Upper lobe of left lung (tissue), 6 donors: ENCODE data around the gene AK9. TPM values are rescaled to one million over a fixed set of nuclear protein-coding genes. Genes with fewer than 3 reads are reported as not detected.

Source experiments
- ATAC-seq, 2 donors: fragments of 200-7000 bp; cut with Tn5 transposase; one replicate each; pipeline ENCODE4 v1.9.1; 2022; ENCODE audit warnings: mild to moderate bottlenecking in 2 of 2, moderate library complexity in 2 of 2; ENCODE audit not compliant: low FRiP score in 2 of 2
- DNase-seq, 2 donors: peaks; one replicate each; pipeline ENCODE4 v3.0.0-alpha.2; 2019 to 2020
- H3K27ac ChIP-seq, 4 donors: fragments of 200-600 bp; sonication (generic); one replicate each; pipeline ENCODE4 v1.5.1; 2016 to 2019
- H3K27me3 ChIP-seq, 4 donors: fragments of 200-600 bp; sonication (generic); one replicate each; pipeline ENCODE4 v1.5.1; 2017 to 2019
- H3K36me3 ChIP-seq, 4 donors: fragments of 200-600 bp; sonication (generic); one replicate each; pipeline ENCODE4 v1.5.1; 2016 to 2019
- H3K4me1 ChIP-seq, 4 donors: fragments of 200-600 bp; sonication (generic); one replicate each; pipeline ENCODE4 v1.5.1; 2018 to 2019
- H3K4me3 ChIP-seq, 4 donors: fragments of 200-600 bp; sonication (generic); one replicate each; pipeline ENCODE4 v1.5.1; 2017 to 2019; ENCODE audit warnings: mild to moderate bottlenecking in 2 of 4, moderate library complexity in 1 of 4
- H3K9me3 ChIP-seq, 4 donors: fragments of 200-600 bp; sonication (generic); one replicate each; pipeline ENCODE4 v1.5.1; 2018 to 2019
- CTCF ChIP-seq, 6 experiments: fragments of 450-650 bp in 4 of 6; fragments of 200-600 bp in 2 of 6; sonication (generic) in 2 of 6; IDR thresholded peaks; one replicate each; pipeline ENCODE4 v1.5.1; 2016 to 2019; ENCODE audit warnings: antibody characterized with exemption in 6 of 6
- EP300 ChIP-seq, 4 donors: sonication (generic); formaldehyde crosslinking; IDR thresholded peaks; one replicate each; pipeline ENCODE4 v1.5.1; 2017; ENCODE audit warnings: antibody characterized with exemption in 4 of 4, control low read depth in 2 of 4
- POLR2A ChIP-seq, 4 donors: fragments of 450-650 bp; IDR thresholded peaks; one replicate each; pipeline ENCODE4 v1.5.1; 2016 to 2017; ENCODE audit warnings: antibody characterized with exemption in 4 of 4, mild to moderate bottlenecking in 2 of 4
- POLR2AphosphoS5 ChIP-seq, 2 donors: sonication (generic); formaldehyde crosslinking; IDR thresholded peaks; one replicate each; pipeline ENCODE4 v1.5.1; 2017; ENCODE audit warnings: antibody characterized with exemption in 2 of 2
- WGBS, 2 donors: methylation state at CpG; one replicate each; pipeline ENCODE4 v1.1.5; 2017 to 2018; 5-methylcytosine and 5-hydroxymethylcytosine counted together
- total RNA-seq, 6 donors: library from RNA; depleted of rRNA in 4 of 6; stranded (reverse); fragments of >200 nt in 4 of 6; gene quantifications; one replicate each; pipeline versions ENCODE4 v1.1.0 to v1.2.1, GENCODE V29; 2016 to 2021
- donor health status: DM: no; HTN: no; CAD: no; lungs with moderate emphysema.
- donor health status: DM: no; HTN: yes; CAD: no; lungs with severe emphysema.

AK9 gene
- total RNA-seq, 6 donors from 2014 or later = 5.9 to 48.2 (median 13.0) TPM

- Histone ChIP-seq H3K4me1 (peaks cover 35 to 52% (median 35%) of the 10 kb centered on the region in 4 donors), H3K27ac (peak overlapping the region; percentile 49 to 94 (median 76)), H3K27me3 (no peaks in the 10 kb centered on the region), H3K9me3 (no peaks in the 10 kb centered on the region), H3K4me3 (peak overlapping the region; percentile 24 to 100 (median 93)), H3K36me3 (peaks cover 0 to 15% (median 0%) of the 10 kb centered on the region in 4 donors)
- WGBS, 2 donors = 0 to 3% methylated on average over 6 of the region's 6 CpGs
- DNase-seq (no peak), ATAC-seq (no peak)
- TF ChIP-seq CTCF (IDR thresholded peaks at IDR 0.05) = no peak
- TF ChIP-seq EP300 (IDR thresholded peaks at IDR 0.05) = no peak
- no peak for TF ChIP-seq POLR2A (IDR thresholded peaks at IDR 0.05)
- TF ChIP-seq POLR2AphosphoS5 (IDR thresholded peaks at IDR 0.05) = no peak
Measured at GRCh38 chr6:109483735-109484057, 207.3 kb downstream of the AK9 start.

GRCh38 chr6:109482905-109483734, 207.9 kb downstream of the AK9 start, which contains the start of gene ZBTB24:
Gene ZBTB24, minus strand, starts transcription at chr6:109483219. Its CDS starts 1,193 bp downstream, at chr6:109482026.
- Histone ChIP-seq H3K9me3 (no peaks in the 10 kb centered on the region), H3K27ac (peak within 1 kb of the TSS; percentile 79 to 94 (median 86)), H3K36me3 (peaks cover 0 to 18% (median 0%) of the 10 kb centered on the region in 4 donors), H3K4me3 (peak within 1 kb of the TSS; percentile 83 to 100 (median 93)), H3K27me3 (no peaks in the 10 kb centered on the region), H3K4me1 (peaks cover 40 to 57% (median 41%) of the 10 kb centered on the region in 4 donors)
- peak in 1 of 4 donors; percentile 29 for TF ChIP-seq EP300 (IDR thresholded peaks at IDR 0.05)
- TF ChIP-seq POLR2A (IDR thresholded peaks at IDR 0.05) = peak in 3 of 4 donors; percentile 62 to 93 (median 92)
- TF ChIP-seq POLR2AphosphoS5 (IDR thresholded peaks at IDR 0.05) = peak; percentile 76 to 79
- TF ChIP-seq CTCF (IDR thresholded peaks at IDR 0.05) = peak in 1 of 6 experiments; percentile 12
- peak; percentile 94 to 98 for DNase-seq
- 0 to 1% methylated on average over 19 to 27 of the region's 97 CpGs for WGBS, 2 donors
- ATAC-seq = peak; percentile 95 to 97

DNA sequence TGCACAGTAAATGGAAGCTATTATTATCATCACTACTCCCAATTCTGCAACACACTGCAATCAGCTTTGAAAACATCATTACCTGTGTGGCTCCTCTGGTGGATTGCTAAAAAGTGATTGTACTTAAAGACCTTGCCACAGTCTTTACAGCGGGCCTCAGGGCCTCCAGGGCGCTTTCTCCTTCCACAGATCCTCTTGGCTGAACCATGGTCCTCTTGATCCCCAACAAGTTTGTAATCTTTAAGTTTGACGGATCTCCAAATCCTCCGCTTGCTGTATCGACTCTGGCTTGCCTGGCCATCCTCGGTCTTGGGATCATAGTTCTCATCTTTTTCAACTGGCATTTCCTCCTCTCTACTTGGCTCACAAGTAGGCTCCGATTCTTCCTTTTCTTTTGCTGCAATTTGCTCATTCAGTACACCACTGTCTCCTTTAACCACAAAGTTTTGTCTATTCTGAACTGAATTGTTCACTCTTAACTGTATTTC, 210.0 kb downstream of the AK9 start:
- ATAC-seq = no peak
- WGBS, 2 donors = 91 to 93% methylated on average over 7 of the region's 7 CpGs

DNA sequence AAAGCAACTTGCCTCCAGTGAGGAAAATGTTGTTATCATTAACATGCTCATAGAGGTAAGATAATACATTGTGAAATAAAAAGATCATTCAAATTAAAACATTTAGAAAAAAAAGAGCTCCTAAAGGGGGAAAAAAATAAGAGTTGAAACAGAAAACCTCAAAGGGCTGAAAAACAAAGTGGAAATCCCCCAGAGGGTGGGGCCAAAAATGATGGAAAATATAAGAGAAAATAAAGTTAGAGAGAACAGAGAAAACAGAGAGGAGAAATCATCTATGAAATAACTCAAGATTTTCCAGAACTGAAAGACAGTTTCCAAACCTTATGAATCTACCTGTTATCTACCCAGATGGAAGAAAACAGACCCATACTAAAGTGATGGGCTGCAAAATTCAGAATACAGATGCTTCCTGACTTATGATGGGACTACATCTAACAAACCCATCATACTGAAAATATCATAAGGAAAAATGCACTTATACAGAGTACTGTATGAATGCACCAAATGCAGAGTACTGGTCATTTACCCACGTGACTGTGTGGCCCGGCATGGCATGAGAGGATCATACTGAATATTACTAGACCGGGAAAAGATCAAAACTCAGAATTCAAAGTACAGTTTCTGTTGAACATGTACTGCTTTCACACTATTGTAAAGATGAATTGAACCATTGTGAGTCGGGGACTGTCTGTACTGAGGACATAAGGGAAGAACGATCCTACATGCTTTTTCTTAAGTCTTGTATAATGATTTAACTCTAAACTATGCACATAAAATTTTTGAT, 212.0 kb downstream of the AK9 start:
- WGBS, 2 donors = 78 to 86% methylated on average over 5 of the region's 5 CpGs
- Histone ChIP-seq H3K4me3 (peak overlapping the region in 1 of 4 donors; percentile 20), H3K27ac (peak overlapping the region in 1 of 4 donors; percentile 11), H3K4me1 (peaks cover 45 to 68% (median 49%) of the 10 kb centered on the region in 4 donors), H3K9me3 (no peaks in the 10 kb centered on the region), H3K27me3 (no peaks in the 10 kb centered on the region), H3K36me3 (peaks cover 3 to 49% (median 25%) of the 10 kb centered on the region in 4 donors)
- TF ChIP-seq EP300 (IDR thresholded peaks at IDR 0.05) (no peak), POLR2AphosphoS5 (IDR thresholded peaks at IDR 0.05) (no peak)
- no peak for DNase-seq
- no peak for ATAC-seq

More for the DNA sequence above, 210.0 kb downstream of the AK9 start:
- TF ChIP-seq POLR2A (IDR thresholded peaks at IDR 0.05) = no peak
- no peak for TF ChIP-seq CTCF (IDR thresholded peaks at IDR 0.05)
- no peak for TF ChIP-seq POLR2AphosphoS5 (IDR thresholded peaks at IDR 0.05)
- TF ChIP-seq EP300 (IDR thresholded peaks at IDR 0.05) = no peak
- DNase-seq = no peak
- no peaks in the 10 kb centered on the region for H3K9me3 ChIP-seq
- no peak overlapping the region for H3K27ac ChIP-seq
- H3K36me3 ChIP-seq = peaks cover 0 to 29% (median 7%) of the 10 kb centered on the region in 4 donors
- peaks cover 45 to 74% (median 49%) of the 10 kb centered on the region in 4 donors for H3K4me1 ChIP-seq
- no peaks in the 10 kb centered on the region for H3K27me3 ChIP-seq
- peak overlapping the region in 1 of 4 donors; percentile 20 for H3K4me3 ChIP-seq
